Hepatocyte (in vitro differentiated cells): Measurements from ENCODE around the gene TRAF1.

Experiments
- CTCF ChIP-seq: fragments of 200-600 bp; sonication (generic); IDR thresholded peaks from 2 replicates; pipeline ENCODE4 v1.5.1; 2016; ENCODE audit warnings: antibody characterized with exemption, mild to moderate bottlenecking; ENCODE audit not compliant: poor library complexity
- EZH2phosphoT487 ChIP-seq: fragments of 200-600 bp; sonication (generic); IDR thresholded peaks from one replicate; pipeline ENCODE4 v1.6.1; 2018; ENCODE audit warnings: antibody characterized with exemption, mild to moderate bottlenecking, low read depth, moderate library complexity; ENCODE audit not compliant: unreplicated experiment, severe bottlenecking

- TF ChIP-seq CTCF (peak; percentile 99), EZH2phosphoT487 (no peak)
Observed at GRCh38 chr9:120936011-120936763, 9.6 kb upstream of the TRAF1 start.
